ENCODE results near the gene SH3RF3.

- no peak for TF ChIP-seq NRF1 (conservative IDR thresholded peaks at IDR 0.05; ENCODE audit: low read depth, low read length)
- TF ChIP-seq ZNF24 (IDR thresholded peaks at IDR 0.05), result no peak
- TF ChIP-seq SRF (IDR thresholded peaks at IDR 0.05; ENCODE audit: low read depth in 2 of 2, low read length in 2 of 2), result no peak
- no peak for TF ChIP-seq CTCF (IDR thresholded peaks at IDR 0.05 in 2 of 3, conservative IDR thresholded peaks at IDR 0.05 in 1 of 3; ENCODE audit: control insufficient read depth in 2 of 3, extremely low read depth in 1 of 3, insufficient read depth in 1 of 3, low read depth in 3 of 3, low read length in 3 of 3)
- no peak for TF ChIP-seq NR2C1 (IDR thresholded peaks at IDR 0.05)
- TF ChIP-seq STAT1 (conservative IDR thresholded peaks at IDR 0.05), result no peak
- TF ChIP-seq SIN3A (IDR thresholded peaks at IDR 0.05; ENCODE audit: low read depth, low read length), result no peak
- TF ChIP-seq EGR1 (IDR thresholded peaks at IDR 0.05; ENCODE audit: borderline replicate concordance in 1 of 2, low read depth in 2 of 2, low read length in 2 of 2), result no peak
- TF ChIP-seq ZNF592 (IDR thresholded peaks at IDR 0.05), result no peak
- no peak for TF ChIP-seq POLR2AphosphoS2 (IDR thresholded peaks at IDR 0.05; ENCODE audit: low read depth, low read length)
These were observed 57.0 kb downstream of the SH3RF3 start for GRCh38 chr2:109185821-109186570.

All from GM12878 (cell line).